ENCODE measurements around the gene GALNTL6. TPM values are rescaled to one million over a fixed set of nuclear protein-coding genes. Genes with fewer than 3 reads are reported as not detected.

GALNTL6 gene
- total and polyA plus RNA-seq, 2 of the 4 experiments (the other 2 are of a cell fraction), result under 0.01 TPM; not detected in 1

- H3K9me1 ChIP-seq (ENCODE audit: insufficient read depth, low read length), result no peaks in the 10 kb centered on the region
- H3K9me3 ChIP-seq (ENCODE audit: control insufficient read depth, insufficient read depth, low read length), result peaks cover 6% of the 10 kb centered on the region
- H3K4me3 ChIP-seq (ENCODE audit: insufficient read depth, low read depth, low read length), result no peak overlapping the region
- no peak overlapping the region for H3K4me2 ChIP-seq (ENCODE audit: low read depth, low read length)
- H2AK5ac ChIP-seq (ENCODE audit: low read depth, low read length), result no peak overlapping the region
- no peak overlapping the region for H2BK20ac ChIP-seq (ENCODE audit: low read depth, low read length)
- H3K79me1 ChIP-seq (ENCODE audit: low read depth in 1 of 2, low read length in 2 of 2), result no peaks in the 10 kb centered on the region
- H4K20me1 ChIP-seq (ENCODE audit: insufficient read depth, low read length), result no peaks in the 10 kb centered on the region
- H3K36me3 ChIP-seq (ENCODE audit: control insufficient read depth, insufficient read depth, low read length), result no peaks in the 10 kb centered on the region
- no TSS peak for BruUV-seq (replicated peaks)
- H3K27ac ChIP-seq (ENCODE audit: insufficient read depth, low read length), result no peak overlapping the region
- H2BK120ac ChIP-seq (ENCODE audit: low read depth, low read length), result no peak overlapping the region
- no peak overlapping the region for H2BK5ac ChIP-seq (ENCODE audit: low read depth, low read length, poor library complexity, severe bottlenecking)
- in situ Hi-C loops (cut with MboI; ENCODE audit: low sequenced_read_pairs), result no loop called here
- POLR2A ChIA-PET (ENCODE audit: unreplicated experiment), result no interaction called here
- no peaks in the 10 kb centered on the region for H3K27me3 ChIP-seq (ENCODE audit: control insufficient read depth, insufficient read depth, low read length)
- DNase-seq (no peak), ATAC-seq (ENCODE audit: low read depth) (no peak)
- H3K23ac ChIP-seq (ENCODE audit: low read depth, low read length), result no peak overlapping the region
- intact Hi-C loops (cut with micrococcal nuclease), result no loop called here
- H2AK9ac ChIP-seq (replicated peaks; ENCODE audit: low read depth, low read length, poor library complexity), result no peak overlapping the region
- no peak overlapping the region for H3K18ac ChIP-seq (ENCODE audit: low read depth, low read length)
- no peak overlapping the region for H4K8ac ChIP-seq (ENCODE audit: low read depth in 2 of 2, low read length in 2 of 2)
- no CpG with 5 or more reads among the region's 4 CpGs for WGBS, 2 experiments (ENCODE audit: extremely low coverage in 2 of 2, insufficient read length in 1 of 2)
- no peak overlapping the region for H3K56ac ChIP-seq (ENCODE audit: extremely low read depth, insufficient read depth, low read length)
- no peak overlapping the region for H4K91ac ChIP-seq (ENCODE audit: insufficient read depth, low read depth, low read length)
- TF ChIP-seq FOS (IDR thresholded peaks at IDR 0.05; ENCODE audit: low read depth, low read length) (no peak), MAZ (IDR thresholded peaks at IDR 0.05; ENCODE audit: borderline replicate concordance, low read depth, low read length) (no peak), USF2 (IDR thresholded peaks at IDR 0.05; ENCODE audit: low read depth, low read length) (no peak), RCOR1 (IDR thresholded peaks at IDR 0.05; ENCODE audit: insufficient replicate concordance, low read length) (no peak), BHLHE40 (IDR thresholded peaks at IDR 0.05; ENCODE audit: low read depth, low read length) (no peak), NFE2L2 (IDR thresholded peaks at IDR 0.05; ENCODE audit: low read depth, low read length) (no peak), MXI1 (IDR thresholded peaks at IDR 0.05; ENCODE audit: borderline replicate concordance, low read depth, low read length) (no peak), MAFK (IDR thresholded peaks at IDR 0.05; ENCODE audit: low read depth, low read length) (no peak), SMC3 (IDR thresholded peaks at IDR 0.05; ENCODE audit: low read depth, low read length) (no peak), ELK1 (IDR thresholded peaks at IDR 0.05; ENCODE audit: borderline replicate concordance, low read depth, low read length) (no peak), CEBPB (IDR thresholded peaks at IDR 0.05; ENCODE audit: low read depth, low read length) (no peak), RAD21 (IDR thresholded peaks at IDR 0.05; ENCODE audit: low read length) (no peak), CTCF (conservative IDR thresholded peaks at IDR 0.05; ENCODE audit: low read depth, low read length) (no peak), CHD1 (IDR thresholded peaks at IDR 0.05; ENCODE audit: low read depth, low read length) (no peak), POLR2A (IDR thresholded peaks at IDR 0.05; ENCODE audit: low read depth, low read length) (no peak), RFX5 (IDR thresholded peaks at IDR 0.05; ENCODE audit: low read depth, low read length) (no peak)
- H3K4ac ChIP-seq (ENCODE audit: low read depth, low read length), result no peak overlapping the region
- H2AFZ ChIP-seq (replicated peaks; ENCODE audit: low read length, poor library complexity), result no peak overlapping the region
- H3K4me1 ChIP-seq (ENCODE audit: control insufficient read depth, insufficient read depth, low read length), result no peaks in the 10 kb centered on the region
- dilution Hi-C loops (cut with HindIII; ENCODE audit: low sequenced_read_pairs, unreplicated experiment), result no loop called here
- H3K14ac ChIP-seq (replicated peaks; ENCODE audit: low read depth, low read length), result no peak overlapping the region
- H2BK15ac ChIP-seq (ENCODE audit: low read depth, low read length), result no peak overlapping the region
- CTCF ChIA-PET, result no interaction called here
- no peak overlapping the region for H3K9ac ChIP-seq (ENCODE audit: low read depth, low read length)
- H4K5ac ChIP-seq (ENCODE audit: low read depth, low read length), result no peak overlapping the region
Measured at GRCh38 chr4:172153719-172154118, 340.5 kb downstream of the GALNTL6 start.
